Gastrocnemius medialis (tissue), 4 donors: ENCODE measurements around the gene EMC10. TPM values are rescaled to one million over a fixed set of nuclear protein-coding genes. Genes with fewer than 3 reads are reported as not detected.

Source experiments
- ATAC-seq, 2 donors: fragments of 150-250 bp; one replicate each; pipeline ENCODE4 v1.9.1; 2016
- DNase-seq, 2 donors: peaks; one replicate each; pipeline ENCODE4 v3.0.0-alpha.2; 2019
- H3K27ac ChIP-seq, 4 donors: fragments of 200-600 bp; sonication (generic); 1 replicate in 1 of 4; 2 replicates in 3 of 4; pipeline ENCODE4 v1.5.1; 2016 to 2018; ENCODE audit warnings: mild to moderate bottlenecking in 2 of 4, moderate library complexity in 1 of 4
- H3K27me3 ChIP-seq, 3 donors: fragments of 200-600 bp; sonication (generic) in 2 of 3; 1 replicate in 1 of 3; 2 replicates in 2 of 3; pipeline versions ENCODE4 v1.5.1 to v1.6.0; 2016 to 2019; ENCODE audit warnings: mild to moderate bottlenecking in 1 of 3, moderate library complexity in 1 of 3
- H3K36me3 ChIP-seq, 2 donors: fragments of 200-600 bp; sonication (generic) in 1 of 2; one replicate each; pipeline ENCODE4 v1.5.1; 2017 to 2018
- H3K4me1 ChIP-seq, 2 donors: fragments of 200-600 bp; sonication (generic) in 1 of 2; one replicate each; pipeline ENCODE4 v1.5.1; 2016 to 2017; ENCODE audit warnings: mild to moderate bottlenecking in 2 of 2
- H3K4me3 ChIP-seq, 4 donors: fragments of 200-600 bp; sonication (generic) in 3 of 4; 1 replicate in 1 of 4; 2 replicates in 3 of 4; pipeline ENCODE4 v1.5.1; 2016 to 2019; ENCODE audit warnings: mild to moderate bottlenecking in 2 of 4
- H3K9me3 ChIP-seq, 3 donors: fragments of 200-600 bp; sonication (generic) in 2 of 3; 1 replicate in 1 of 3; 2 replicates in 2 of 3; pipeline ENCODE4 v1.5.1; 2016 to 2019
- POLR2A ChIP-seq, 2 donors: fragments of 450-650 bp; IDR thresholded peaks; one replicate each; pipeline ENCODE4 v1.6.1; 2017; ENCODE audit warnings: antibody characterized with exemption in 2 of 2, mild to moderate bottlenecking in 2 of 2, moderate library complexity in 2 of 2
- in situ Hi-C, 4 donors: fragments of 200-750 bp; cut with MboI; loops; one replicate each; pipeline versions ENCODE4 v1.15.0 to v1.8.0; 2017; ENCODE audit warnings: low sequenced_read_pairs in 4 of 4
- intact Hi-C: fragments of 100-400 bp; cut with DNase I; formaldehyde crosslinking; loops from one replicate; pipeline ENCODE4 v1.15.1; 2023; ENCODE audit warnings: low total_unique reads
- total RNA-seq, 4 donors: library from RNA; depleted of rRNA; stranded (reverse); fragments of >200 nt; gene quantifications; one replicate each; pipeline versions ENCODE4 v1.1.0 to v1.2.3, GENCODE V29; 2016
- TF ChIP-seq, protein P1 (sequence below), 5 experiments: fragments of 450-650 bp in 3 of 5; fragments of 200-600 bp in 2 of 5; sonication (generic) in 2 of 5; IDR thresholded peaks in 4 of 5; conservative IDR thresholded peaks in 1 of 5; 1 replicate in 4 of 5; 2 replicates in 1 of 5; pipeline ENCODE4 v1.5.1; 2016 to 2019; ENCODE audit warnings: antibody characterized with exemption in 5 of 5, mild to moderate bottlenecking in 3 of 5, moderate library complexity in 3 of 5

EMC10 gene
- total RNA-seq, 4 donors from 2014 or later: 29.2 to 67.4 (median 45.4) TPM

DNA sequence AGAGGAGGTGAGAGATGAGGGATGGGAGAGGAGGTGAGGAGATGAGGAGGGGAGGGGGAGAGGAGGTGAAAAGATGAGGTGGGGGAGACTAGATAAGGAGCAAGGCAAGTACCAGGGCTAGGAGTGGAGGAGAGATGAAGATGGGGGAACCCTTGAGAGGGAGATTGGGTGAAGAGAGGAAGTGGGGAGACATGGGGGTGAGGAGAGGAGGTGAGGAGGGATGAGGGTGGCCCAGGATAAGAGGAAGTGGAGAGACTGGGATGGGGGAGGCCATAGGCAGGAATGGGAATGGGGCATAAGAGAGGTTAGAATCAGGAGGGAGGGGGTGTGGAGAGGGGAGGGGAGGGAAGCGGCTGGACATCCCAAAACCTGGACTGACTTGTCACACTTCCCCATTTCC lies 16.7 kb upstream of the EMC10 start:
- no peaks in the 10 kb centered on the region for H3K9me3 ChIP-seq
- DNase-seq (no peak), ATAC-seq (no peak)
- intact Hi-C loops (loop anchor here (10.0 kb wide), 1 partner anchor 95 kb away; no protein-coding TSS in a partner anchor), in situ Hi-C loops (loop anchor here in 3 of 4 donors (5.0 to 25.0 kb wide), 2 partner anchors 92 to 97 kb away; partner anchors contain the start of gene NAPSA (in 3 of the 3))
- no peaks in the 10 kb centered on the region for H3K4me1 ChIP-seq
- H3K27me3 ChIP-seq: peaks cover 7 to 9% (median 9%) of the 10 kb centered on the region in 3 donors
- no peaks in the 10 kb centered on the region for H3K36me3 ChIP-seq
- no peak overlapping the region for H3K4me3 ChIP-seq
- no peak for TF ChIP-seq POLR2A (IDR thresholded peaks at IDR 0.05)
- TF ChIP-seq, protein P1, sequence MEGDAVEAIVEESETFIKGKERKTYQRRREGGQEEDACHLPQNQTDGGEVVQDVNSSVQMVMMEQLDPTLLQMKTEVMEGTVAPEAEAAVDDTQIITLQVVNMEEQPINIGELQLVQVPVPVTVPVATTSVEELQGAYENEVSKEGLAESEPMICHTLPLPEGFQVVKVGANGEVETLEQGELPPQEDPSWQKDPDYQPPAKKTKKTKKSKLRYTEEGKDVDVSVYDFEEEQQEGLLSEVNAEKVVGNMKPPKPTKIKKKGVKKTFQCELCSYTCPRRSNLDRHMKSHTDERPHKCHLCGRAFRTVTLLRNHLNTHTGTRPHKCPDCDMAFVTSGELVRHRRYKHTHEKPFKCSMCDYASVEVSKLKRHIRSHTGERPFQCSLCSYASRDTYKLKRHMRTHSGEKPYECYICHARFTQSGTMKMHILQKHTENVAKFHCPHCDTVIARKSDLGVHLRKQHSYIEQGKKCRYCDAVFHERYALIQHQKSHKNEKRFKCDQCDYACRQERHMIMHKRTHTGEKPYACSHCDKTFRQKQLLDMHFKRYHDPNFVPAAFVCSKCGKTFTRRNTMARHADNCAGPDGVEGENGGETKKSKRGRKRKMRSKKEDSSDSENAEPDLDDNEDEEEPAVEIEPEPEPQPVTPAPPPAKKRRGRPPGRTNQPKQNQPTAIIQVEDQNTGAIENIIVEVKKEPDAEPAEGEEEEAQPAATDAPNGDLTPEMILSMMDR (IDR thresholded peaks at IDR 0.05 in 4 of 5, conservative IDR thresholded peaks at IDR 0.05 in 1 of 5): no peak
- H3K27ac ChIP-seq: no peak overlapping the region

DNA sequence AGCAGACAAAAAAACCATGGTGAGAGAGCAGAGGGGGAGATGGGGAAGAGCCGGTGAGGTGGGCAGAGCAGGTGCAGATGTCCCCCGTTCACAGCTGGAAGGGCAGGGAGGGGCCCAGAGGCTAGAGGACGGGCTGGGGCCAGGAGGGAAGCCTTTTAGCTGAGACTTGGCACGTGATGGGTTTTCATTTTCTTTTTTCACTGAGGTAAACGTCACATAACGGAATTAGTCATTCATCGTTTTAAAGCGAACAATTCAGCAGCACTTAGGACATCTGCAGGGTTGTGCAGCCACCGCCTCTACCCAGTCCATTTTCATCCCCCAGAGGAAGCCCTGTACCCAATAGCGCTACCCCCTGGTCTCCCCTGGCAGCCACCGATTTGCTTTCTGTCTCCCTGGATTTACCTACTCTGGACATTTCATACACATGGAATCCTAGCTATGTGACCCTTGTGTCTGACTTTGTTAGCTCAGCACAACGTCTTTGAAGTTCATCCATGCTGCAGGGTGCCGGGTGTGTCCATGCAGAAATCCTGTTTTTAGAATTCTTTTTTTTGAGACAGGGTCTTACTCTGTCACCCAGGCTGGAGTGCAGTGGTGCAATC lies 16.0 kb upstream of the EMC10 start:
- H3K9me3 ChIP-seq: no peaks in the 10 kb centered on the region
- DNase-seq: no peak
- intact Hi-C loops: loop anchor here (10.0 kb wide), 1 partner anchor 95 kb away; no protein-coding TSS in a partner anchor
- peaks cover 7 to 9% (median 9%) of the 10 kb centered on the region in 3 donors for H3K27me3 ChIP-seq
- no peak overlapping the region for H3K27ac ChIP-seq
- H3K4me1 ChIP-seq: no peaks in the 10 kb centered on the region
- in situ Hi-C loops: loop anchor here in 3 of 4 donors (5.0 to 25.0 kb wide), 2 partner anchors 93 to 98 kb away; partner anchors contain the start of gene NAPSA (in 3 of the 3)
- H3K36me3 ChIP-seq: no peaks in the 10 kb centered on the region
- no peak for ATAC-seq
- TF ChIP-seq, protein P1 (IDR thresholded peaks at IDR 0.05 in 4 of 5, conservative IDR thresholded peaks at IDR 0.05 in 1 of 5): no peak
- TF ChIP-seq POLR2A (IDR thresholded peaks at IDR 0.05): no peak
- H3K4me3 ChIP-seq: no peak overlapping the region

DNA sequence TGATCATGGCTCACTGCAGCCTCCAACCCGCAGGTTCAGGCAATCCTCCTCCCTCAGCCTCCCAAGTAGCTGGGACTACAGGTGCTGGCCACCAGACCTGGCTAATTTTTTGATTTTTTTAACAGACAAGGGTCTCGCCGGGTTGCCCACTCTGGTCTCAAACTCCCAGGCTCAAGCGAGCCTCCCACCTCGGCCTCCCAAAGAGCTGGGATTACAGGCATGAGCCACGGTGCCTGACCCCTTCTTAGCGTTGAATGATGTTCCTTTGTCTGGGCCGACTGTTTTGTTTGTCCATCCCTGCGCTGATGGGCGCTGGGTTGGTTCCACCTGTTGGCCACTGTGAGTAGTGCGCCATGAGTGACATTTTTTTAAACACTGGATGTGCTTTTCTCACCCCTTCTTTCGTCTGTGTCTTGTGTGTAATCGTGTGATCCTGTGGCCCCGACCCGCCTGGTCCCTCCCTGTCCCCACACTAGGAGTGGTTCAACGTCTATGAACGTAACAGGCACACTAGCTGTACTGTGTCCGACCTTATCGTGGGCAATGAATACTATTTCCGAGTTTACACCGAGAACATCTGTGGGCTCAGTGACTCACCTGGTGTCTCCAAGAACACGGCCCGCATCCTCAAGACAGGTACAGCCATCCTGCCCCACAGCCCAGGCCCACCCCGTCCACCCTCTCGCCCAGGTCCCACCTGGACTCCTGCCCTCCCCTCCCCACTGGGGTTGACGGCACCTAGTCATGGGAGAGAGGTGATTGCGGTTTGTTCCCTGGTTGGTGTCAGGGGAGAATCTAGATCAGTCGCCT lies 15.0 kb upstream of the EMC10 start:
- DNase-seq: peak in 1 of 2 donors; percentile 59
- Histone ChIP-seq H3K4me3 (no peak overlapping the region), H3K27me3 (peaks cover 7 to 9% (median 9%) of the 10 kb centered on the region in 3 donors), H3K36me3 (no peaks in the 10 kb centered on the region), H3K4me1 (peaks cover 0 to 8% of the 10 kb centered on the region in 2 donors), H3K27ac (peak overlapping the region in 1 of 4 donors; percentile 46), H3K9me3 (no peaks in the 10 kb centered on the region)
- ATAC-seq: peak; percentile 55 to 67
- intact Hi-C loops: loop anchor here (1.0 to 10.0 kb wide), 2 partner anchors 93 to 94 kb away; no protein-coding TSS in a partner anchor
- no peak for TF ChIP-seq POLR2A (IDR thresholded peaks at IDR 0.05)
- TF ChIP-seq, protein P1 (IDR thresholded peaks at IDR 0.05 in 4 of 5, conservative IDR thresholded peaks at IDR 0.05 in 1 of 5): peak; percentile 67 to 82 (median 76)
- in situ Hi-C loops: loop anchor here in 3 of 4 donors (5.0 to 25.0 kb wide), 2 partner anchors 94 to 99 kb away; partner anchors contain the start of gene NAPSA (in 3 of the 3)

DNA sequence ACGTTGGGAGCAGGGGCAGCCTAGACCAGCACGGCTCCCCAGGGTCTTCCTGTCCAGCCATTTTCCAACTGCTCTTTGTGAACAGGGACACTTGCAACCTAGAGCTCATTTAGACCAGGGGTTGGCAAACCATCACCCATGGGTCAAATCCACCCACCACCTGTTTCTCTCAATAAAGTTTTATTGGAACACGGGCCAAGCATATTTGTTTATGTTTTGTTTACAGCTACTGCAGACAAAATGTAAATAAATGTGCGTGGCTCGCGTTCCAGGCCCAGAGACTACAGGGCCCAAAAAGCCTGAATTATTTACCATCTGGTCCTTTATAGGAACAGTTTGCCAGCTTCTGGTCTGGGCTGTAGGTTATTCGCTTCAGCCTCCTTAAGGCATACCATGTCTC lies 13.3 kb upstream of the EMC10 start:
- peaks cover 0 to 8% of the 10 kb centered on the region in 2 donors for H3K4me1 ChIP-seq
- H3K36me3 ChIP-seq: no peaks in the 10 kb centered on the region
- TF ChIP-seq, protein P1 (IDR thresholded peaks at IDR 0.05 in 4 of 5, conservative IDR thresholded peaks at IDR 0.05 in 1 of 5): no peak
- TF ChIP-seq POLR2A (IDR thresholded peaks at IDR 0.05): no peak
- peaks cover 4 to 9% (median 9%) of the 10 kb centered on the region in 3 donors for H3K27me3 ChIP-seq
- DNase-seq (no peak), ATAC-seq (no peak)
- in situ Hi-C loops (loop anchor here in 3 of 4 donors (5.0 to 25.0 kb wide), 2 partner anchors 96 to 101 kb away; partner anchors contain the start of gene NAPSA (in 3 of the 3)), intact Hi-C loops (loop anchor here (10.0 kb wide), 1 partner anchor 92 kb away; no protein-coding TSS in a partner anchor)
- no peaks in the 10 kb centered on the region for H3K9me3 ChIP-seq
- H3K4me3 ChIP-seq: no peak overlapping the region
- peak overlapping the region in 1 of 4 donors; percentile 75 for H3K27ac ChIP-seq
